ENCODE results near the gene KCNJ15. TPM values are rescaled to one million over a fixed set of nuclear protein-coding genes. Genes with fewer than 3 reads are reported as not detected.

Gene KCNJ15
- total RNA-seq, 1 donor from 2014 or later, result not detected

DNA sequence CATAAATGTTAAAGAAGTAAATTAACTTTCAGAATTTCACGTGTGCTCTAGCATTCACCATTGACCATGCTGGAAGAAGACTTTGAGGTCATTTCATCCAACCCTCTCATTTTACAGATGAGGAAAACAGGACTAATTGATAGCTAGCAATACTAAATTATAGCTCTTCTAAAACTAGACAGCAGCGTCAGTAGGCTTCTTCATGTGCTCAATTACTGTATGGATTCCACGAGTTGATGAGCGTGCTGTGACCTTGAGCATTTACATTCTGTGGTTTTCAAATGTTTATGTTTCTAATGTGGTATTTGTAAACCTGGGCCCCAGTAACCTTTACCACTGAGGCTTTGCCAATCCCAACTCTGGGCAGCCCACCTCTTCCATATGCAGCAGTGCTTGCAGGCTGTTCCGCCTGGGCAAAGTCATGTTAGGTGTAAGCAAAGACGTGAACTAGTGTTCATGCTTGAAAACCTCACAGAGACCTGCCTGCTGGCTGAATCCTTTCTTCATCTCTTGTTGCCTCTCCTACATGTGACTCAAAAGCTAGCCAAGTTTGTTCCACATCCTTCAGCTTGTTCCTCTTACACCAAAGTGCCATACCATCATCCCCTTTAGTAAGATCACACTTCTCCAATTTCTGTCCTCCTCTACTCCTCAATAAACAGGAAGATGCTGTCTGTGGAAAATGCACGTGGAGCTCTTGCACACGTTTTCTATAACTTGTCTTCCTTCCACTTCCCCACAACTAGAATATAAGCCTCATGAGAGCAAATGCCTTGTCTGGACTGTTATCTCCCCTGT lies 17.2 kb downstream of the KCNJ15 start:
- Mint-ChIP-seq H3K4me3 (ENCODE audit: unreplicated experiment) (no peak overlapping the region), H3K27ac (ENCODE audit: unreplicated experiment) (no peak overlapping the region), H3K36me3 (ENCODE audit: unreplicated experiment) (no peaks in the 10 kb centered on the region), H3K4me1 (ENCODE audit: low read depth, unreplicated experiment) (no peaks in the 10 kb centered on the region), H3K9me3 (ENCODE audit: unreplicated experiment) (no peaks in the 10 kb centered on the region), H3K27me3 (ENCODE audit: unreplicated experiment) (no peaks in the 10 kb centered on the region)
- no peak for DNase-seq
- TF ChIP-seq CTCF (IDR thresholded peaks at IDR 0.05; ENCODE audit: partially characterized antibody, unreplicated experiment), result no peak

GRCh38 chr21:38277501-38278131 lies 20.8 kb downstream of the KCNJ15 start:
- Mint-ChIP-seq H3K36me3 (ENCODE audit: unreplicated experiment) (no peaks in the 10 kb centered on the region), H3K27ac (ENCODE audit: unreplicated experiment) (no peak overlapping the region), H3K9me3 (ENCODE audit: unreplicated experiment) (no peaks in the 10 kb centered on the region), H3K4me1 (ENCODE audit: low read depth, unreplicated experiment) (no peaks in the 10 kb centered on the region), H3K4me3 (ENCODE audit: unreplicated experiment) (no peak overlapping the region), H3K27me3 (ENCODE audit: unreplicated experiment) (no peaks in the 10 kb centered on the region)
- no peak for DNase-seq
- no peak for TF ChIP-seq CTCF (IDR thresholded peaks at IDR 0.05; ENCODE audit: partially characterized antibody, unreplicated experiment)

DNA sequence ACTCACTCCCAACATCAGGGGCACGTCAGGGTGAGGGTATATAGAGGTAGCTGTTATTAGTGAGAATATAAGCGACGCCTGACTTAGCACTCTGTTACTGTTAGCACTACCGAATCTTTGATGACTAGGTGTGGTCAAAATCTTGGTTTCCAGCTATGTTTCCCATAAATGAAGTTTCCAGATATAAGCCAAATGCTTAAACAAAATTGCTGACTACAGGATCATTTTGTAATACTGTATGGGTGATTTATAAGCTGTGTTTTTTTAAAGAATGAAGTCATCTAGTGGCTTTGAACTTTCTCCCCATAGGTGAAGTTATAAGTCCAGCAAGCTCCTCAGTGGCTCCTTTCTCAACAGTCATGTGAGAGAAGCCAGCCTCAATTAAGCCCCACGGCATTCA lies 23.7 kb downstream of the KCNJ15 start:
- H3K4me3 Mint-ChIP-seq (ENCODE audit: unreplicated experiment), result no peak overlapping the region
- no peaks in the 10 kb centered on the region for H3K9me3 Mint-ChIP-seq (ENCODE audit: unreplicated experiment)
- no peak for TF ChIP-seq CTCF (IDR thresholded peaks at IDR 0.05; ENCODE audit: partially characterized antibody, unreplicated experiment)
- H3K36me3 Mint-ChIP-seq (ENCODE audit: unreplicated experiment), result no peaks in the 10 kb centered on the region
- no peak for DNase-seq
- H3K27me3 Mint-ChIP-seq (ENCODE audit: unreplicated experiment), result no peaks in the 10 kb centered on the region
- H3K4me1 Mint-ChIP-seq (ENCODE audit: low read depth, unreplicated experiment), result no peaks in the 10 kb centered on the region
- H3K27ac Mint-ChIP-seq (ENCODE audit: unreplicated experiment), result no peak overlapping the region

DNA sequence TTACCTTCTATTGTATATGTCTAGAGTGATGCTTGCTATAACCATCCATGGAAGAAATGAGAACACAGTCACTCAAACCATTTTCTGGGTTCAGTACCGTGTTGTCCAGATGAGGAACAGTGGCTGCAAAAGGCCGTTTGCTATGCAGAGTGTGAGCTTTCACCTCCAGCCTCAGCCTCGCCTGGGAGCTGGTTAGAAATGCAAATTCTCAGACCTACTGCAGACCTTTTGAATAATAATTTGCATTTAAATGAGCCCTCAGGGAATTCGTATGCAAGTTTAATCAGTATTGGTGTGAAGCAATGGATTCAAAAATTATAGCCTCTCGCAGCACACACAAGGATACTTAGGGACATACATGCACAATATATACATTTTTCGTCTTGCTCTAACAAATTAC lies 24.1 kb downstream of the KCNJ15 start:
- Mint-ChIP-seq H3K9me3 (ENCODE audit: unreplicated experiment) (no peaks in the 10 kb centered on the region), H3K27ac (ENCODE audit: unreplicated experiment) (no peak overlapping the region), H3K27me3 (ENCODE audit: unreplicated experiment) (no peaks in the 10 kb centered on the region), H3K36me3 (ENCODE audit: unreplicated experiment) (no peaks in the 10 kb centered on the region), H3K4me1 (ENCODE audit: low read depth, unreplicated experiment) (no peaks in the 10 kb centered on the region), H3K4me3 (ENCODE audit: unreplicated experiment) (no peak overlapping the region)
- DNase-seq, result no peak
- no peak for TF ChIP-seq CTCF (IDR thresholded peaks at IDR 0.05; ENCODE audit: partially characterized antibody, unreplicated experiment)

- Mint-ChIP-seq H3K36me3 (ENCODE audit: unreplicated experiment) (no peaks in the 10 kb centered on the region), H3K9me3 (ENCODE audit: unreplicated experiment) (no peaks in the 10 kb centered on the region), H3K27me3 (ENCODE audit: unreplicated experiment) (no peaks in the 10 kb centered on the region), H3K4me1 (ENCODE audit: low read depth, unreplicated experiment) (no peaks in the 10 kb centered on the region), H3K27ac (ENCODE audit: unreplicated experiment) (no peak overlapping the region), H3K4me3 (ENCODE audit: unreplicated experiment) (no peak overlapping the region)
- no peak for TF ChIP-seq CTCF (IDR thresholded peaks at IDR 0.05; ENCODE audit: partially characterized antibody, unreplicated experiment)
- no peak for DNase-seq
These were observed 26.1 kb downstream of the KCNJ15 start for GRCh38 chr21:38282921-38283320.
